Heart left ventricle (tissue), 13 donors: ENCODE measurements around the gene CLIP2.

ENCODE experiments used
- POLR2A ChIP-seq, 2 donors: fragments of 450-650 bp; IDR thresholded peaks; one replicate each; pipeline ENCODE4 v1.6.1; 2017; ENCODE audit warnings: antibody characterized with exemption in 2 of 2, mild to moderate bottlenecking in 2 of 2, moderate library complexity in 2 of 2
- TF ChIP-seq, protein P1 (sequence below), 12 donors: fragments of 200-600 bp; sonication (generic) in 4 of 12; IDR thresholded peaks; one replicate each; pipeline versions ENCODE4 v1.5.0 to v1.8.0; 2018 to 2022; ENCODE audit warnings: antibody characterized with exemption in 12 of 12, mild to moderate bottlenecking in 5 of 12
- donor health status: ischemic (EF 13 %, LVEDD 7.1; RV severe dilation, severe dysfunction).
- donor health status: DM: no; HTN: yes; CAD: no.
- donor health status: DM: no; HTN: no; CAD: no.
- donor health status: ischemic (EF 25% LVEDD 6.9; RV normal size, moderate dysfunction).
- donor health status: ischemic (EF 25% LVEDD 5.7; RV mildly dilated, moderate dysfunction).
- donor health status: ischemic (EF 35%, LVEDD 5.7; RV mildly dilated, moderate dysfunction).
- donor health status: nonischemic (EF 11% LVEDD 7.7; RV severe dilation, severe dysfunction).
- donor health status: DM: yes; HTN: yes; CAD: no.
- donor health status: PGD.
- donor health status: ischemic (EF 29% LVEDD 5.4; RV normal size, mild dysfunction).
- donor health status: nonischemic (EF 23%, LVEDD 6.1; RV moderate dilation, normal function).

DNA sequence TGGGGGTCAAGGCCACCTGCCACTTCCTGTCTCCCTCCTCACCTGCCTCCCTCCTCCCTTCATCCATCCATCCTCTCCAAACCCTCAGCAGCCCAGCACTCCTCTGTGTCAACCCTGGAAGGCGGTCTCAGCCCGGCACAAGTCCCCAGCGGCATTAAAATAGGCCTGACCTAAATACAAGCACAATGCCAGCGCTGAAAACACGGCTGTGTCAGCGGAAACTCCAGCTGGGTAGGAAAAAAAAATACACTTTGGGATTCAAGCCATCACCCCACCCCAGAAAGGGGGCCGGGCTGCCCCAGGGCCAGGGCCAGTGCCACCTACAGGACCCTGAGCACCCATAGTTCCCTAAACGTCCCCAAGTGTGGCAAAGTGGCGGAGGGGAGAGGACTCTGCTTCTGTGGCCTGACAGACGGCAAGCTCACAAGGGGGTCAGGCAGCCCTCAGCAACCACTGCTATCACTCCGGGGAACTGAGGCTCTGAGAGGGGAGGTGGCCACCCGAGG, 141.8 kb downstream of the CLIP2 start:
- TF ChIP-seq, protein P1, sequence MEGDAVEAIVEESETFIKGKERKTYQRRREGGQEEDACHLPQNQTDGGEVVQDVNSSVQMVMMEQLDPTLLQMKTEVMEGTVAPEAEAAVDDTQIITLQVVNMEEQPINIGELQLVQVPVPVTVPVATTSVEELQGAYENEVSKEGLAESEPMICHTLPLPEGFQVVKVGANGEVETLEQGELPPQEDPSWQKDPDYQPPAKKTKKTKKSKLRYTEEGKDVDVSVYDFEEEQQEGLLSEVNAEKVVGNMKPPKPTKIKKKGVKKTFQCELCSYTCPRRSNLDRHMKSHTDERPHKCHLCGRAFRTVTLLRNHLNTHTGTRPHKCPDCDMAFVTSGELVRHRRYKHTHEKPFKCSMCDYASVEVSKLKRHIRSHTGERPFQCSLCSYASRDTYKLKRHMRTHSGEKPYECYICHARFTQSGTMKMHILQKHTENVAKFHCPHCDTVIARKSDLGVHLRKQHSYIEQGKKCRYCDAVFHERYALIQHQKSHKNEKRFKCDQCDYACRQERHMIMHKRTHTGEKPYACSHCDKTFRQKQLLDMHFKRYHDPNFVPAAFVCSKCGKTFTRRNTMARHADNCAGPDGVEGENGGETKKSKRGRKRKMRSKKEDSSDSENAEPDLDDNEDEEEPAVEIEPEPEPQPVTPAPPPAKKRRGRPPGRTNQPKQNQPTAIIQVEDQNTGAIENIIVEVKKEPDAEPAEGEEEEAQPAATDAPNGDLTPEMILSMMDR (IDR thresholded peaks at IDR 0.05), result no peak
- TF ChIP-seq POLR2A (IDR thresholded peaks at IDR 0.05), result no peak
